HFFc6 (cell line): ENCODE results near the gene TECPR2. TPM values are rescaled to one million over a fixed set of nuclear protein-coding genes. Genes with fewer than 3 reads are reported as not detected.

Source experiments
- DNase-seq: peaks from one replicate; pipeline ENCODE4 v3.0.0-alpha.2; 2018
- H3K27ac Mint-ChIP-seq: 2 replicates; pipeline ENCODE4 v1.8.0; 2020; ENCODE audit warnings: mild to moderate bottlenecking, mixed read lengths
- H3K27me3 Mint-ChIP-seq: 2 replicates; pipeline ENCODE4 v1.8.0; 2021; ENCODE audit warnings: mild to moderate bottlenecking, moderate library complexity, mixed read lengths; ENCODE audit not compliant: insufficient read depth
- H3K36me3 Mint-ChIP-seq: 2 replicates; pipeline ENCODE4 v1.8.0; 2021; ENCODE audit warnings: low read depth, mixed read lengths
- H3K4me1 Mint-ChIP-seq: 2 replicates; pipeline ENCODE4 v1.8.0; 2020; ENCODE audit warnings: low read depth, mixed read lengths
- H3K4me3 Mint-ChIP-seq: 2 replicates; pipeline ENCODE4 v1.8.0; 2020; ENCODE audit warnings: mild to moderate bottlenecking, moderate library complexity, mixed read lengths
- H3K9me3 Mint-ChIP-seq: 2 replicates; pipeline ENCODE4 v1.8.0; 2020; ENCODE audit warnings: mild to moderate bottlenecking, mixed read lengths
- CTCF ChIP-seq: fragments of 200-600 bp; sonication (generic); IDR thresholded peaks from 2 replicates; pipeline ENCODE4 v1.5.0; 2021; ENCODE audit warnings: antibody characterized with exemption, mild to moderate bottlenecking
- total RNA-seq, 6 experiments: library from RNA; stranded (reverse); fragmentation: NEBNext Ultra II Directional; extraction: Animal tissue kit (Norgen Biotek cat#: 25700); gene quantifications; 2 replicates in 1 of 6; 3 replicates in 5 of 6; pipeline ENCODE4 v1.2.3, GENCODE V29; 2021

TECPR2 gene
- total RNA-seq, 6 experiments from 2014 or later, result 22.0 to 29.6 (median 26.4) TPM

DNA sequence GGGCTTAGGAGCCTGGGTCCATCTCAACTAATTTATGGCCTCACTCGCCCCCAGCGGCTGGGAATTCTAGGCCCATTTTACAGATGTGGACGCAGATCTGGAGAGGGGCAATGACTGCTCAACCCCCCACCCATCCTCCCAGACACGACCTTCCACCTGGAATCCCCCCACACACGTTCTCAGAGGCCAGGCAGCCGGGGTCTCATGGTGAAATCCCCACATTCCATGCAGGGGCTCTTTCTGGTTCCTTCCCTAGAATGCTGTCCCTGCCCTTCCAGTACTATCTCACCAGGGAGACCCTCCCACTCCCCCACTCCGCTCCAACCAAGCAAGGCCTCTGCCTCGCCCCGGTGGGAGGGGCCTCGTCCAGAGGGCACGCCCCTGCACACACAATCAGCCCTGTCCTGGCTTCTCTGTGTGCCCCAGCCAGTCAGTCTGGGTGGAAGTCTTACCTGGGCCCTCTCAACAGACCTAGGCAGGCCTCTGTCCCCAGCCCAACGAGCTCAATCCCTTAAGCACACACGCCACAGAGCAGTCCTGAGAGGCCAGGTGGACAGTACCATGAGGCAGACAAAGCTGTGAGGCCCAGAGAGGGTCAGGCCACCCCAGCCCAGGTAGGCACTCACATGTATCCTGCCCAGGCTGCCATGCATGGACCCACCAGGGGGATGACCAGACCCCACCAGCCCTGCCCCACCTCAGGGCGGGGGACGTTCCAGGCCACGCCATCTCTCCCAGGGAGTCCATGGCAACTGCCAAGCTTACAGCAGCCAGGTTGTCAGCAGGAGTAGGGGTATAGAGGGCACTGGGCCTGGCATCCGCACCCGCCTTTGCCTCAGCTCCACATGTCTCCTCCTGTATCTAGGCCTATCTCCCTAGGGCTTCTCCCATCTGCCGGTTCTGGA, 148.1 kb downstream of the TECPR2 start:
- peaks cover 4% of the 10 kb centered on the region for H3K27me3 Mint-ChIP-seq
- peak overlapping the region; percentile 85 for H3K4me3 Mint-ChIP-seq
- no peaks in the 10 kb centered on the region for H3K4me1 Mint-ChIP-seq
- H3K36me3 Mint-ChIP-seq, result peaks cover 5% of the 10 kb centered on the region; the same call in 1 of the 2 replicates
- no peak for DNase-seq
- no peaks in the 10 kb centered on the region for H3K9me3 Mint-ChIP-seq
- H3K27ac Mint-ChIP-seq, result no peak overlapping the region
- no peak for TF ChIP-seq CTCF

DNA sequence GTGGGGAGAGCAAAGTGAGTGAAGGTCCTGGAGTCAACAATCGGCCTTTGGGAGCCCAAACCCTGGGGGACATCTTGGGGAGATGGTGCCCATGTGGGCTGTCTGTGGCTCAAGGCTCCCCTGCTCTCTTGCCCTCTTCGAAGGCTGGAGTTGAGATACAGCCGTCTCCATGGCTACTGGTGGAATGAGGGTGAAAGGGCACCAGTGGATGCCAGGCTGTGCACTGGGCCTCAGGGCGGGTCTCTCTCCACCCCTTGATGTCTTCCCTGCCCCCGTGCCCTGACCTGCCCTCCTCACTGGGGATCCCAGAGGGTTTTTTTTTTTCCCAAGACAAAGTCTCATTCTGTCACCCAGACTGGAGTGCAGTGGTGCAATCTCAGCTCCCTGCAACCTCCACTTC, 148.8 kb downstream of the TECPR2 start:
- H3K36me3 Mint-ChIP-seq, result peaks cover 5% of the 10 kb centered on the region; the same call in 1 of the 2 replicates
- TF ChIP-seq CTCF, result no peak
- no peak overlapping the region for H3K27ac Mint-ChIP-seq
- DNase-seq, result no peak
- H3K4me3 Mint-ChIP-seq, result no peak overlapping the region
- peaks cover 5% of the 10 kb centered on the region for H3K4me1 Mint-ChIP-seq
- peaks cover 4% of the 10 kb centered on the region for H3K27me3 Mint-ChIP-seq
- H3K9me3 Mint-ChIP-seq, result no peaks in the 10 kb centered on the region

DNA sequence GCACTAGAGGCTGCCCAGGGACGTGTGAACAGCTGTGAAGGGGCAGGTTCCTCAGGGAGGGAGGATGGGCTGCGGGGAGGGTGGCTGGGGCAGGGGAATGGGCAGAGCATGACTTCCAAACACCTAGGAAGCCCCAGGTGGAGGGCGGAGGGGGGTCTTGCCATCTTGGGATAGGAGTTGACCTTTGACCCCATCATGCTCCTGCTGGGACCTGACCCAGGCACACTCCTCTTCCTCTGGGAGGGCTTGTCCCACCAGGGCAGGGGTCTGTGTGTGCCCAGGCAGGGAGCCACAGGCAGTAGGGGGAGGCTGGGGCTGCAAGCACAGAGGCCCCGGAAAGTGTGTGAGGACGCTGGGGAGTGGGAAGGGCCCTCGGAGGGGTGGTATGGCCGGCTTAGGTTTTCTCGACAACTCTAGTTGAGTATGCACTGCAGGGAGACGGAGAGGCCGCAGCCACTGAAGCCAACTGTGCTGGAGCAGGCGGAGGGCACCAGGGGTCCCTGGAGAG, 150.1 kb downstream of the TECPR2 start:
- no peak for TF ChIP-seq CTCF
- Mint-ChIP-seq H3K4me1 (peaks cover 5% of the 10 kb centered on the region), H3K27me3 (peaks cover 4% of the 10 kb centered on the region), H3K9me3 (no peaks in the 10 kb centered on the region), H3K27ac (no peak overlapping the region), H3K36me3 (peaks cover 4% of the 10 kb centered on the region; the same call in 1 of the 2 replicates), H3K4me3 (no peak overlapping the region)
- no peak for DNase-seq

DNA sequence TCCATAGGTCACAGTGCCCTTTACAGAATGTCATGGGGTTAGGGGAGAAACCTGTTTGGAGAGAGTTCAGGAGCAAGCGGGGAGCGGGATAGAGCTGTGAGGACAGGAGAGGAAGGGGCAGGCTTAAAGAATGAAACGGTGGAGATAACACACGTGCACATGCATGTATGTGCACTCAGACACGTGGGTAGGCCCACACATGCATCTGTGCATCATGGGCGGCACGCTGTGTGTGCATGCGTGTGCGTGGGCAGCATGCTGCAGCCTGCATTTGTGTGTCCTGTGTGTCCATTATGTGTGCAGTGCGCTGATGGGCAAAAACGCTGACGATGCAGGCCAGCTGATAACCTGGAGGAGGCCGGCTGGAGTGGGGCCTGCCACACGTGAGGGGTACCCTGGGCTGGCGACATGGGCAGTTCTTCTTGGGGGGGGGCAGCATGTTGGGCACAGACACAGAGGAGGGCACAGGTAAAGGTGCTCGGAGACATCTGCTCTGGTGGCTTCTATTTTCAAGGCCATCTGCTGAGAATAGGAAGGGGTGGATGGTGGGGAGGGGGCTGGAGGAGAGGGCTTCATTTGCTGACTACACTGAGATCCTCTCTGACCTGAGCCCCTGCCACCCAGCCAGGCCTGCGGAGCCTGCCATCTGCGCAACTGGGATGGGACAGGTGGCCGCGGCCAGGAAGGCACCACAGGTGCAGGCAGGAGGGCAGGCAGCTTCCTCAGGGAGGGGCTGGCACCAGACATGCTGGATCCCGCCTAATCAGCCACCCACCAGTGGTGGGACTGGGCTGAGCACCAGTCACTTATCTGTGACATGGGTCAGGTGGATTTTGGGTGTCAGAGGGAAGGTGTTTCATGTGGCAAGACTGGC, 151.4 kb downstream of the TECPR2 start:
- DNase-seq, result no peak
- Mint-ChIP-seq H3K36me3 (no peaks in the 10 kb centered on the region), H3K4me3 (no peak overlapping the region)

More for the DNA sequence above, 151.4 kb downstream of the TECPR2 start:
- peaks cover 1% of the 10 kb centered on the region; the same call in 1 of the 2 replicates for H3K27me3 Mint-ChIP-seq
- H3K4me1 Mint-ChIP-seq, result peaks cover 5% of the 10 kb centered on the region
- no peaks in the 10 kb centered on the region for H3K9me3 Mint-ChIP-seq
- TF ChIP-seq CTCF, result no peak
- H3K27ac Mint-ChIP-seq, result no peak overlapping the region
